CD14-positive monocyte (primary cell): Measurements from ENCODE around the gene TMEM181. TPM values are rescaled to one million over a fixed set of nuclear protein-coding genes. Genes with fewer than 3 reads are reported as not detected.

Experiments
- DNase-seq, 3 donors: peaks; one replicate each; pipeline ENCODE4 v3.0.0-alpha.2; 2011 to 2022
- H2AFZ ChIP-seq: 2 replicates; pipeline ENCODE4 v1.6.0; 2012; ENCODE audit warnings: mild to moderate bottlenecking, low read depth, low read length, inconsistent platforms; ENCODE audit not compliant: insufficient read depth, poor library complexity, severe bottlenecking
- H3K27ac ChIP-seq, 2 donors: 1 replicate in 1 of 2; 2 replicates in 1 of 2; pipeline ENCODE4 v1.5.1; 2012 to 2013; ENCODE audit warnings: low read length in 2 of 2, control low read depth in 1 of 2, inconsistent platforms in 1 of 2, low read depth in 1 of 2, mild to moderate bottlenecking in 1 of 2
- H3K27me3 ChIP-seq, 2 donors: one replicate each; pipeline versions ENCODE4 v1.6.0 to v1.6.1; 2011 to 2013; ENCODE audit warnings: low read length in 2 of 2; ENCODE audit not compliant: control insufficient read depth in 2 of 2, insufficient read depth in 2 of 2
- H3K36me3 ChIP-seq, 2 donors: replicated peaks in 1 of 2; 1 replicate in 1 of 2; 2 replicates in 1 of 2; pipeline versions ENCODE4 v1.5.1 to v1.6.1; 2012 to 2013; ENCODE audit warnings: low read length in 2 of 2, control low read depth in 1 of 2, inconsistent platforms in 1 of 2, mild to moderate bottlenecking in 1 of 2; ENCODE audit not compliant: insufficient read depth in 2 of 2, control insufficient read depth in 1 of 2
- H3K4me1 ChIP-seq, 2 donors: 1 replicate in 1 of 2; 2 replicates in 1 of 2; pipeline versions ENCODE4 v1.5.1 to v1.6.1; 2012 to 2013; ENCODE audit warnings: low read length in 2 of 2, control low read depth in 1 of 2, inconsistent platforms in 1 of 2, mild to moderate bottlenecking in 1 of 2, moderate library complexity in 1 of 2; ENCODE audit not compliant: insufficient read depth in 2 of 2, control insufficient read depth in 1 of 2
- H3K4me2 ChIP-seq: replicated peaks from 2 replicates; pipeline ENCODE3; 2012; ENCODE audit warnings: low read length, moderate library complexity, mild to moderate bottlenecking; ENCODE audit not compliant: poor library complexity, severe bottlenecking; ENCODE audit errors: extremely low read depth
- H3K4me3 ChIP-seq, 3 experiments: fragments of 200-600 bp in 1 of 3; sonication (generic) in 1 of 3; replicated peaks in 1 of 3; 1 replicate in 2 of 3; 2 replicates in 1 of 3; pipeline ENCODE4 v1.5.1; 2011 to 2013; ENCODE audit warnings: low read length in 3 of 3, mild to moderate bottlenecking in 3 of 3, control low read depth in 2 of 3, low read depth in 2 of 3, inconsistent platforms in 1 of 3, moderate library complexity in 1 of 3
- H3K79me2 ChIP-seq: 2 replicates; pipeline ENCODE4 v1.6.0; 2012; ENCODE audit warnings: mild to moderate bottlenecking, control low read depth, inconsistent platforms, low read length, moderate library complexity; ENCODE audit not compliant: insufficient read depth
- H3K9ac ChIP-seq: 2 replicates; pipeline ENCODE4 v1.6.0; 2017; ENCODE audit warnings: low read length, mild to moderate bottlenecking; ENCODE audit not compliant: insufficient read depth, poor library complexity, severe bottlenecking
- H3K9me3 ChIP-seq, 2 donors: replicated peaks in 1 of 2; 1 replicate in 1 of 2; 2 replicates in 1 of 2; pipeline versions ENCODE4 v1.5.1 to v1.6.1; 2012 to 2013; ENCODE audit warnings: low read length in 2 of 2, control low read depth in 1 of 2; ENCODE audit not compliant: control insufficient read depth in 1 of 2, insufficient read depth in 1 of 2
- H4K20me1 ChIP-seq: 2 replicates; pipeline ENCODE4 v1.6.0; 2012; ENCODE audit warnings: mild to moderate bottlenecking, low read length, control low read depth, moderate library complexity; ENCODE audit not compliant: insufficient read depth
- H3K27ac Mint-ChIP-seq, 7 donors: one replicate each; pipeline ENCODE4 v1.8.0; 2020; ENCODE audit warnings: mild to moderate bottlenecking in 7 of 7, mixed read lengths in 7 of 7, moderate library complexity in 6 of 7, inconsistent platforms in 2 of 7
- H3K27me3 Mint-ChIP-seq, 3 donors: one replicate each; pipeline ENCODE4 v1.8.0; 2021 to 2022; ENCODE audit warnings: low read depth in 3 of 3, mild to moderate bottlenecking in 3 of 3, mixed read lengths in 3 of 3, moderate library complexity in 3 of 3, inconsistent platforms in 1 of 3
- H3K36me3 Mint-ChIP-seq, 2 donors: one replicate each; pipeline ENCODE4 v1.8.0; 2020; ENCODE audit warnings: mixed read lengths in 2 of 2, inconsistent platforms in 1 of 2, mild to moderate bottlenecking in 1 of 2
- H3K4me1 Mint-ChIP-seq: one replicate; pipeline ENCODE4 v1.8.0; 2020; ENCODE audit warnings: mild to moderate bottlenecking, mixed read lengths
- H3K4me3 Mint-ChIP-seq, 2 donors: one replicate each; pipeline ENCODE4 v1.8.0; 2020; ENCODE audit warnings: mild to moderate bottlenecking in 2 of 2, mixed read lengths in 2 of 2, moderate library complexity in 1 of 2
- H3K9me3 Mint-ChIP-seq, 7 donors: one replicate each; pipeline ENCODE4 v1.8.0; 2020 to 2022; ENCODE audit warnings: mixed read lengths in 7 of 7, mild to moderate bottlenecking in 6 of 7, moderate library complexity in 6 of 7, inconsistent platforms in 2 of 7
- WGBS: methylation state at CpG from one replicate; pipeline ENCODE4 v1.1.5; 2013; ENCODE audit warnings: missing lambda C conversion rate; ENCODE audit not compliant: insufficient coverage; 5-methylcytosine and 5-hydroxymethylcytosine counted together
- intact Hi-C, 2 donors: fragments of 100-400 bp; cut with micrococcal nuclease; formaldehyde crosslinking; loops; one replicate each; pipeline versions ENCODE4 v1.15.0 to v1.15.1; 2023
- polyA plus RNA-seq, 3 donors: library from polyadenylated mRNA; depleted of rRNA in 1 of 3; unstranded in 2 of 3; stranded (reverse) in 1 of 3; fragments of 300-500 nt in 2 of 3; fragments of >200 nt in 1 of 3; fragmentation: Illumina TruSeq in 2 of 3; gene quantifications; 1 replicate in 2 of 3; 2 replicates in 1 of 3; pipeline ENCODE4 v1.2.3, GENCODE V29; 2012 to 2021
- TF ChIP-seq, protein P1 (sequence below): fragments of 200-600 bp; IDR thresholded peaks from one replicate; pipeline ENCODE4 v1.8.0; 2022; ENCODE audit warnings: antibody characterized with exemption, mild to moderate bottlenecking

The TMEM181 gene
- polyA plus RNA-seq, 3 donors: 2.4 to 6.8 (median 2.6) TPM

DNA sequence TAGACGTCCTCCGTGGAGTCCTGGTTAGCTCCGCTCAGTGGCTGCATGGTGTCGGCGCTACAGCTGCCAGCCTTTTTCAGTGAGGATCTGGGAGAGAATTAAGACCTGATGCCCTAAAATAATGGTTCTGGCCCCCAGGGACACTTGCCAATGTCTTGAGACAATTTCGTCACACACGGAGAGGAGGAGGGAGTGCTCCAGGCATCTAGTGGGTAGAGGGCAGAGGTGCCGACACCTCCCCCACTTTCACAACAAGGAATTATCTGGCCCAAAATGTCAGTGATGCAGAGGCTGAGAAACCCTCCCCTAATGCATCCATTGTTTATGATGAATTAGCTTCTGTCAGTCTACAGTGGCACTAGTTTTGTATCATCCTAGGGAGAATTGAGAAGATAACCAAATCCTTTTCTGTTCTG, 24.4 kb downstream of the TMEM181 start:
- Histone ChIP-seq H4K20me1 (peaks cover 6% of the 10 kb centered on the region), H3K9me3 (no peaks in the 10 kb centered on the region), H3K4me3 (no peak overlapping the region), H3K36me3 (peaks cover 48 to 88% of the 10 kb centered on the region in 2 donors), H3K4me1 (no peaks in the 10 kb centered on the region), H2AFZ (no peak overlapping the region), H3K4me2 (no peak overlapping the region), H3K27me3 (no peaks in the 10 kb centered on the region), H3K27ac (no peak overlapping the region), H3K9ac (no peak overlapping the region), H3K79me2 (peaks cover 5% of the 10 kb centered on the region)
- 95% methylated on average over 5 of the region's 8 CpGs for WGBS
- peaks cover 79 to 85% of the 10 kb centered on the region in 2 donors for H3K36me3 Mint-ChIP-seq
- H3K27ac Mint-ChIP-seq: peak overlapping the region in 1 of 7 donors; percentile 51
- intact Hi-C loops: no loop called here
- H3K27me3 Mint-ChIP-seq: peaks cover 0 to 2% (median 0%) of the 10 kb centered on the region in 3 donors
- H3K4me1 Mint-ChIP-seq: no peaks in the 10 kb centered on the region
- TF ChIP-seq, protein P1, sequence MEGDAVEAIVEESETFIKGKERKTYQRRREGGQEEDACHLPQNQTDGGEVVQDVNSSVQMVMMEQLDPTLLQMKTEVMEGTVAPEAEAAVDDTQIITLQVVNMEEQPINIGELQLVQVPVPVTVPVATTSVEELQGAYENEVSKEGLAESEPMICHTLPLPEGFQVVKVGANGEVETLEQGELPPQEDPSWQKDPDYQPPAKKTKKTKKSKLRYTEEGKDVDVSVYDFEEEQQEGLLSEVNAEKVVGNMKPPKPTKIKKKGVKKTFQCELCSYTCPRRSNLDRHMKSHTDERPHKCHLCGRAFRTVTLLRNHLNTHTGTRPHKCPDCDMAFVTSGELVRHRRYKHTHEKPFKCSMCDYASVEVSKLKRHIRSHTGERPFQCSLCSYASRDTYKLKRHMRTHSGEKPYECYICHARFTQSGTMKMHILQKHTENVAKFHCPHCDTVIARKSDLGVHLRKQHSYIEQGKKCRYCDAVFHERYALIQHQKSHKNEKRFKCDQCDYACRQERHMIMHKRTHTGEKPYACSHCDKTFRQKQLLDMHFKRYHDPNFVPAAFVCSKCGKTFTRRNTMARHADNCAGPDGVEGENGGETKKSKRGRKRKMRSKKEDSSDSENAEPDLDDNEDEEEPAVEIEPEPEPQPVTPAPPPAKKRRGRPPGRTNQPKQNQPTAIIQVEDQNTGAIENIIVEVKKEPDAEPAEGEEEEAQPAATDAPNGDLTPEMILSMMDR: no peak
- peaks cover 0 to 8% (median 0%) of the 10 kb centered on the region in 7 donors for H3K9me3 Mint-ChIP-seq
- no peak overlapping the region for H3K4me3 Mint-ChIP-seq
- DNase-seq: no peak

DNA sequence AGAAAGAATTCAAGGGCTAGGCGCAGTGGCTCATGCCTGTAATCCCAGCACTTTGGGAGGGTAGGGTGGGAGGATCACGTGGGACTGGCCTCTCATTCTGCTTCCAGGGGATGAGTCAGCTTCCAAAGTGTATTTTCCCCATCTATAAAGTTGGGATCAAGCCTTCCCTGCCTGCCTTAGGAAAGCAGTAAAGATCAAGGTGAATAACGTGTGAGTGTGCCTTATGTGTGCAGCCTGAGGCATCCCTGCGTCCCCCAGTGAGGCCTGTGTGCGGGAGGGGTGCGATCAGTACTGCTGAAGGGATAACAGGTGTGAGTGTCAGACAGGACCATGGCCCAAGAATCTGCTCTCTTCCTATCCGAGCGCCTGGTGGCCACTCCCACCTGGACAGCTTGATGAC, 26.8 kb downstream of the TMEM181 start:
- Mint-ChIP-seq H3K9me3 (peaks cover 0 to 8% (median 0%) of the 10 kb centered on the region in 7 donors), H3K4me3 (no peak overlapping the region), H3K36me3 (peaks cover 88 to 95% of the 10 kb centered on the region in 2 donors), H3K27ac (no peak overlapping the region), H3K27me3 (peaks cover 0 to 2% (median 0%) of the 10 kb centered on the region in 3 donors), H3K4me1 (no peaks in the 10 kb centered on the region)
- H3K9me3 ChIP-seq: no peaks in the 10 kb centered on the region
- no peak overlapping the region for H3K9ac ChIP-seq
- WGBS: 100% methylated on average over 5 of the region's 8 CpGs
- no peak overlapping the region for H2AFZ ChIP-seq
- H3K79me2 ChIP-seq: no peaks in the 10 kb centered on the region
- H3K27me3 ChIP-seq: no peaks in the 10 kb centered on the region
- no peak overlapping the region for H3K4me2 ChIP-seq
- H3K4me3 ChIP-seq: no peak overlapping the region
- H4K20me1 ChIP-seq: no peaks in the 10 kb centered on the region
- H3K27ac ChIP-seq: no peak overlapping the region
- intact Hi-C loops: no loop called here
- TF ChIP-seq, protein P1: no peak
- H3K4me1 ChIP-seq: no peaks in the 10 kb centered on the region
- peaks cover 68 to 99% of the 10 kb centered on the region in 2 donors for H3K36me3 ChIP-seq
- no peak for DNase-seq
